ENCODE data around the gene KRTAP19-4. TPM values are rescaled to one million over a fixed set of nuclear protein-coding genes. Genes with fewer than 3 reads are reported as not detected.

The KRTAP19-4 gene
- polyA plus RNA-seq, 1 donor (not counting 4 experiments of a cell fraction or from before 2014, with no cell fraction given), result not detected

DNA sequence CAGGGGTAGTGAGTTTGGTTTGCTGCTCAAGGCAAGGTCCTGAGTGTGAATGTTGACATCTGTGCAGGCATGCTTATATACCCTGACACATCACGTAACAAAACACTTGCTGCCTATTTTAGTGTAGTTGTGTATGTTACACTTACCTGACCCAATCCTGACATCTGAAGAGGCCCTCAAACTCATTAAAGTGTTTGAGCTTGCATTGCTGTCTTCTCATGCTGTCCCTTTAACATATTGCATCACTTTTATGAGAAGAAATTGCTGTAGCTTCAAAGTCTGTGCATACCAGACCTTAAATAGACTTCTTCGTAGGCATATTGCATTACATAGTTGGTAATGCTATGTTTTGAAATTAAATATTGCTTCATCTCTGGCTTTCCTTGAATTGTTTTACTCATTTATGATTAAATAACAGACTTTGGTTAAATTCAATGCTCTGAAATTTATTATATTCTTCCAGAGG is 5.0 kb downstream of the KRTAP19-4 start, which contains the start of gene KRTAP19-3:
Gene KRTAP19-3, minus strand, starts transcription at position 51 of the 466 bp plus-strand sequence. CDS start 56 bp downstream, outside the sequence.
- no peak for DNase-seq (ENCODE audit: low read depth, low spot score)
- FAIRE-seq, result no peak

GRCh38 chr21:30487336-30487735 is 9.6 kb downstream of the KRTAP19-4 start, which contains the start of gene KRTAP19-2:
Gene KRTAP19-2, minus strand, starts transcription at chr21:30487436. Its CDS starts 88 bp downstream, at chr21:30487348.
- no peaks in the 10 kb centered on the region for H3K36me3 ChIP-seq (ENCODE audit: control insufficient read depth in 2 of 2, extremely low read depth in 1 of 2, insufficient read depth in 2 of 2, low read length in 2 of 2)
- H3K9me1 ChIP-seq (ENCODE audit: control insufficient read depth, extremely low read depth, insufficient read depth, low read length), result no peaks in the 10 kb centered on the region
- H3K4me2 ChIP-seq (ENCODE audit: control insufficient read depth, extremely low read depth, insufficient read depth, low read depth, low read length), result no peak within 1 kb of the TSS
- no peaks in the 10 kb centered on the region for H3K4me1 ChIP-seq (ENCODE audit: control insufficient read depth, extremely low read depth, insufficient read depth, low read length)
- no peaks in the 10 kb centered on the region for H3K27me3 ChIP-seq (ENCODE audit: control insufficient read depth, extremely low read depth, insufficient read depth, low read length)
- TF ChIP-seq EZH2 (IDR thresholded peaks at IDR 0.05; ENCODE audit: low read length), result no peak
- TF ChIP-seq CTCF (optimal IDR thresholded peaks at IDR 0.05 in 1 of 3, IDR thresholded peaks at IDR 0.05 in 1 of 3, conservative IDR thresholded peaks at IDR 0.05 in 1 of 3; ENCODE audit: extremely low read depth in 1 of 3, insufficient read depth in 2 of 3, low read length in 3 of 3), result no peak
- H3K9me3 ChIP-seq (ENCODE audit: control insufficient read depth, low read depth, low read length), result peaks cover 2% of the 10 kb centered on the region
- dilution Hi-C loops (cut with MboI; ENCODE audit: extremely low pct_ligation_motif_present, low sequenced_read_pairs), result no loop called here
- no peak within 1 kb of the TSS for H3K9ac ChIP-seq (ENCODE audit: control insufficient read depth, extremely low read depth, insufficient read depth, low read length)
- no peak within 1 kb of the TSS for H3K27ac ChIP-seq (ENCODE audit: control insufficient read depth, insufficient read depth, low read length)
- H2AFZ ChIP-seq (ENCODE audit: control insufficient read depth, low read length), result no peak within 1 kb of the TSS
- DNase-seq (ENCODE audit: low read depth, low spot score), result no peak
- no peaks in the 10 kb centered on the region for H4K20me1 ChIP-seq (ENCODE audit: control insufficient read depth, extremely low read depth, insufficient read depth, low read length)
- FAIRE-seq, result no peak
- no peak within 1 kb of the TSS for H3K4me3 ChIP-seq (ENCODE audit: control insufficient read depth in 2 of 3, extremely low read depth in 1 of 3, insufficient read depth in 2 of 3, low read depth in 1 of 3, low read length in 3 of 3)
- no peaks in the 10 kb centered on the region for H3K79me2 ChIP-seq (ENCODE audit: control insufficient read depth, insufficient read depth, low read length)

More for the DNA sequence above, 5.0 kb downstream of the KRTAP19-4 start, which contains the start of gene KRTAP19-3:
- H3K4me2 ChIP-seq (ENCODE audit: control insufficient read depth, extremely low read depth, insufficient read depth, low read depth, low read length), result no peak within 1 kb of the TSS
- H3K4me3 ChIP-seq (ENCODE audit: control insufficient read depth in 2 of 3, extremely low read depth in 1 of 3, insufficient read depth in 2 of 3, low read depth in 1 of 3, low read length in 3 of 3), result no peak within 1 kb of the TSS
- H3K27ac ChIP-seq (ENCODE audit: control insufficient read depth, insufficient read depth, low read length), result no peak within 1 kb of the TSS
- H3K4me1 ChIP-seq (ENCODE audit: control insufficient read depth, extremely low read depth, insufficient read depth, low read length), result no peaks in the 10 kb centered on the region
- dilution Hi-C loops (cut with MboI; ENCODE audit: extremely low pct_ligation_motif_present, low sequenced_read_pairs), result no loop called here
- H2AFZ ChIP-seq (ENCODE audit: control insufficient read depth, low read length), result no peak within 1 kb of the TSS
- H3K9me1 ChIP-seq (ENCODE audit: control insufficient read depth, extremely low read depth, insufficient read depth, low read length), result no peaks in the 10 kb centered on the region
- H3K27me3 ChIP-seq (ENCODE audit: control insufficient read depth, extremely low read depth, insufficient read depth, low read length), result no peaks in the 10 kb centered on the region
- no peaks in the 10 kb centered on the region for H4K20me1 ChIP-seq (ENCODE audit: control insufficient read depth, extremely low read depth, insufficient read depth, low read length)
- TF ChIP-seq CTCF (optimal IDR thresholded peaks at IDR 0.05 in 1 of 3, IDR thresholded peaks at IDR 0.05 in 1 of 3, conservative IDR thresholded peaks at IDR 0.05 in 1 of 3; ENCODE audit: extremely low read depth in 1 of 3, insufficient read depth in 2 of 3, low read length in 3 of 3) (no peak), EZH2 (IDR thresholded peaks at IDR 0.05; ENCODE audit: low read length) (no peak)
- no peaks in the 10 kb centered on the region for H3K9me3 ChIP-seq (ENCODE audit: control insufficient read depth, low read depth, low read length)
- H3K79me2 ChIP-seq (ENCODE audit: control insufficient read depth, insufficient read depth, low read length), result no peaks in the 10 kb centered on the region
- no peak within 1 kb of the TSS for H3K9ac ChIP-seq (ENCODE audit: control insufficient read depth, extremely low read depth, insufficient read depth, low read length)
- H3K36me3 ChIP-seq (ENCODE audit: control insufficient read depth in 2 of 2, extremely low read depth in 1 of 2, insufficient read depth in 2 of 2, low read length in 2 of 2), result no peaks in the 10 kb centered on the region

Measured in keratinocyte (primary cell).